ENCODE measurements around the gene TTLL4. TPM values are rescaled to one million over a fixed set of nuclear protein-coding genes. Genes with fewer than 3 reads are reported as not detected.
"Not testable (repeated sequence)": the region's sequence is repeated elsewhere in the genome, so short reads cannot be mapped to it uniquely, and the experiment has no call there.

TTLL4 gene
- polyA plus RNA-seq, 4 donors = 18.9 to 42.3 (median 34.7) TPM

GRCh38 chr2:218744615-218745014, 34.0 kb downstream of the TTLL4 start:
- no peak for DNase-seq (ENCODE audit: low read depth in 4 of 4, low spot score in 3 of 4)

DNA sequence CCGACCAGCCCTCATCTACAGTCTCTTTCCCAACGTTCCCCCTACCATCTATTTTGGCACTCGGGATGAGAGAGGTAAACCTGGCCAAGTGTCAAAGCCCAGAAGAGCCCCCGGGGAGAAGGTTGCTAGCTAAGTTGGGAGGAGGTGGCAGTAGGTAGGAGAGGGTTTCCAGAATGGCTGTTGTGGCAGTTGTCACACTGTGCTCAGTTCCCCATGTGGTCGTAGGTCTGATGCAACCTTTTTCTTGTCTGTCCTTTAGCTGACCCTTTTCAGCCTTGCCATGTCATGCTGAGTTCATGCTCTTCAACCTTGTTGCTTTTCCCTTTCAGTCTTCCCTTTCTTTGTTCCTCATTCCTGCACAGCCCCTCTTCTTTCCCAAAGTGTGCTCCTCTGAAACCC, 34.5 kb downstream of the TTLL4 start:
- no peak for DNase-seq (ENCODE audit: low read depth in 4 of 4, low spot score in 3 of 4)

DNA sequence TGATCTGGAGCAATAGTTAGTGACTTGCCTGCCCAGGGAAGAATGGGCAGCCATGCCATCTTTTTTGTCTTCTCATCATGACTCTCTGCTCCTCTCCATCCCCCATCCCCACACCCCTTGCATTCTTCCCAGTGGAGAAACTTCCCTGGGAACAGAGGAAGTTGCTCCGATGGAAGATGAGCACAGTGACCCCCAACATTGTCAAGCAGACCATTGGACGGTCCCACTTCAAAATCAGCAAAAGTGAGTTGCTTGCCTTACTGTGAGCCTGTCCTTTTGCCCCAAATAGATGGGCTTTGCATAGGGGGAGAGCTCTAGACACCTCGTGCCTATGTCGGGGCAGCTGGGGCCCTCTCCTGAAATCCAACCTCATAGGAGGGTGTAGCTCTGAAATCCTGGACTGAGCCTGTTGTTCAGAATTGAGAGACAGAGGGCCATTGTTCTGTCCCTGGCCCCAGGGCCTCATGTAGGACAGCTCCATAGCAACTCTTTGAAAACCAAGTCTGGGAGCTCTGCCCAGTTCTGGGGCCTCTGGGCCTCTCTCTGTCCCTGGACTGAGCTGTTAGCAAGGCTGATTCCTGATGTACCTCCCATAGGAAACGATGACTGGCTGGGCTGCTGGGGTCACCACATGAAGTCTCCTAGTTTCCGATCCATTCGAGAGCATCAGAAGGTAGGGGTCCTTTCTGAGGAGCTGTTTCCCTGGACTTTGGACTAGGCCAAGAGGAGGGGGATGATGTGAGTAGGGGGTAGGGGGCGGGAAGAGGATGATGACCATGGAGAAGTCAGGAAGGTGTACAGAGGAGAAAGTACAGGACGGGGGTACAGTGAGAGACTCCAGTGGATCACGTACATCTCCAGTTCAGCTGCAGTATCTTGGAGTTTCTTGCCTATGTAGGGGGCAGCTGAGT, 35.2 kb downstream of the TTLL4 start:
- DNase-seq (ENCODE audit: low read depth in 4 of 4, low spot score in 3 of 4) = no peak

GRCh38 chr2:218746470-218746795, 35.8 kb downstream of the TTLL4 start:
- no peak for DNase-seq (ENCODE audit: low read depth in 4 of 4, low spot score in 3 of 4)

- DNase-seq (ENCODE audit: low read depth in 4 of 4, low spot score in 3 of 4) = no peak
Measured at GRCh38 chr2:218746960-218747359, 36.3 kb downstream of the TTLL4 start.

- no peak for DNase-seq (ENCODE audit: low read depth in 4 of 4, low spot score in 3 of 4)
Measured at GRCh38 chr2:218748741-218749441, 38.3 kb downstream of the TTLL4 start.

- DNase-seq (ENCODE audit: low read depth in 4 of 4, low spot score in 3 of 4) = no peak
Measured at GRCh38 chr2:218754201-218754600, 43.6 kb downstream of the TTLL4 start.

DNA sequence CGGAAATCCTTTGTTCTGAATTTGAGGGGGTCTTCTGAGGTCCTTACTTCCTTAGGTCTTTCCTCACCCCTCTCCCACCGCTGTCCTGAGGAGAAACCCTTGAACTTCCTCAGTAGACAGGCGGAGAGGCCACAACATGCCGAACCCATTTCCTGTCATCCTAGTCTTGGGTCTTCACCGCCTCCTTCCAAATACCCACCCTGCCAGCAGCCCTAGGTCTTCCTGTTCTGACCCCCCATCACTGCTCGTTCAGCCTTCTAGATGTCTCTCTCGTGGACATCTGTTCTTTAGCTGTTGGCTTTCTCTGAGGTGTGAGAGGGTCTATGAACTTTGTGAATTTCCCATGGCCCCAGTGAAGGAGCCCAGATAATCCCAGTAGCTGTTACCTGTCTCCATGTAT, 44.1 kb downstream of the TTLL4 start:
- no peak for DNase-seq (ENCODE audit: low read depth in 4 of 4, low spot score in 3 of 4)

- DNase-seq (ENCODE audit: low read depth in 4 of 4, low spot score in 3 of 4) = no peak
Measured at GRCh38 chr2:218755198-218755566, 44.5 kb downstream of the TTLL4 start.

DNA sequence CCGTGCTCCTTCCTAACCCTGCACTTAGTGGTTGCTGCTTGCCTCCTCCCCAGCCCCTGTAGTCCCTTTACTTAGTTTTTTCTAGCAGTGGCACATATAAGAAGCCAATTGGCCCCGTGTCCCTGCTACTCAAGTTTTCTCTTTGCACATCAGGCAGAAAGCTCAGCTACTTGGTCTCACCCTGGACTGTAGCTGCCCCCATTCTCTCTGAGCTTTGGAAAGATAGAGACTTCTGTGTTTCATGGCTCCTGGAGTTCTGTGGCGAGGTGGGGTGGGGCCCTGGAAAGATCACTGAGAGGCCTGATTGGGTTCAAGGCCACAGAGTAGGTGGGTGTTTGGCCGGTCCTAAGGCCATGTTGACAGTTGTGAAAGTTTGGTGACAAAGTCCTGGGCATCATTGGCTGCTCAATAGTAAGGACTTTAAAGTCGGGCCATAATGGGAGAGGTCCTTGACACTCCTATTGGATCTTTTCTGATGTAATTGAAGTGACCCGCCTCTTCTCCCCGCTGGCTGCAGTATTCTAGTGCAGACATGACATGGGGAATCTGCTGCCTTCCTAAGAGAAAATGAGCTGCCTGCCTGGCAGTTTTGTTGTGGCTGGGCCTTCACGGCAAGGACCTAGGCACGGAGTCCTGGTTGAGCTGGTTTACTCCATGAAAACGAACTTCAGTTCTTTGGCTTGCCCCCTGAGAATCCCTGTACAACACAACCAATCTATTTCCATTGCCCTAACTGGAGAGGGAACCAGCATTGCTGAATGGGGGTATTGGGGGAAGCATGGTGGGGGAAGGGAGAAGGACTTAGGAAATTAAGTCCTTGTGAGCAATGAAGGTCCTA, 45.2 kb downstream of the TTLL4 start:
- no peak for DNase-seq (ENCODE audit: low read depth in 4 of 4, low spot score in 3 of 4)

GRCh38 chr2:218756599-218757377, 46.2 kb downstream of the TTLL4 start:
- DNase-seq (ENCODE audit: low read depth in 4 of 4, low spot score in 3 of 4) = no peak

DNA sequence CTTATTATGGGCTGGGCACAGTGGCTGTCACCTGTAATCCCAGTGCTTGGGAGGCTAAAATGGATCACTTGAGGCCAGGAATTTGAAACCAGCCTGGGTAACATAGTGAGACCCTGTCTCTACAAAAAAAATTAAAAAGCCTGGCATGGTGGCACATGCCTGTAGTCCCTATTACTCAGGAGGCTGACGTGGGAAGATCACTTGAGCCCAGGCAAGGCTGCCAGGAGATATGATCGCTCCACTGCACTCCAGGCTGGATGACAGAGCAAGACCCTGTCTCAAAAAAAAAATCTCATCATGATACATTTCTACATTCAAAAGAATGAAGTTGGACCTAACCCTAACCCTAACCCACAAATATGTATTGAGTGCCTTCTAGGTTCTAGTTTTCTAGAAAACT, 51.2 kb downstream of the TTLL4 start:
- DNase-seq (ENCODE audit: low read depth in 4 of 4, low spot score in 3 of 4) = no peak

- DNase-seq (ENCODE audit: low read depth in 4 of 4, low spot score in 3 of 4) = not testable (repeated sequence)
Measured at GRCh38 chr2:218772759-218773158, 62.1 kb downstream of the TTLL4 start.

DNA sequence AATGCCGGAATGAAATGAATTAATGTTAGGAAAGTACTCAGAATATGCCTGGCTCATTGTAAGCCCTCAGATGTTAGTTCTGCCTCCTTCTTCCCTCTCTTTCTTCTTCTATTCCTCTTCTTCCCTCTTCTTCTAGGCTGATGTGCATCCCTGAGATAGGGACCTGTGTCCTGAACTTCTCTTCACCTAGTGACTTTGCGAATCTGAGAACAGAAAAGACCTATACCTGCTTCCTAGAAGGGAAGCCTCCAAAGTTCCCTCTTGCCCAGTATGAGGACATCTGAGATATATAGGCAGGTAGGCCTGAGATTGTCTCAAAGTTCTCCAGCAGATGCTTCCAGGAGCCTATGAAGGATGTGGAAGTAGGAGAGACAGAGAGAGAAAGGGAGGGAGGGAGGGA, 63.2 kb downstream of the TTLL4 start:
- no peak for DNase-seq (ENCODE audit: low read depth in 4 of 4, low spot score in 3 of 4)

- no peak for DNase-seq (ENCODE audit: low read depth in 4 of 4, low spot score in 3 of 4)
Measured at GRCh38 chr2:218776488-218776887, 65.9 kb downstream of the TTLL4 start.

DNA sequence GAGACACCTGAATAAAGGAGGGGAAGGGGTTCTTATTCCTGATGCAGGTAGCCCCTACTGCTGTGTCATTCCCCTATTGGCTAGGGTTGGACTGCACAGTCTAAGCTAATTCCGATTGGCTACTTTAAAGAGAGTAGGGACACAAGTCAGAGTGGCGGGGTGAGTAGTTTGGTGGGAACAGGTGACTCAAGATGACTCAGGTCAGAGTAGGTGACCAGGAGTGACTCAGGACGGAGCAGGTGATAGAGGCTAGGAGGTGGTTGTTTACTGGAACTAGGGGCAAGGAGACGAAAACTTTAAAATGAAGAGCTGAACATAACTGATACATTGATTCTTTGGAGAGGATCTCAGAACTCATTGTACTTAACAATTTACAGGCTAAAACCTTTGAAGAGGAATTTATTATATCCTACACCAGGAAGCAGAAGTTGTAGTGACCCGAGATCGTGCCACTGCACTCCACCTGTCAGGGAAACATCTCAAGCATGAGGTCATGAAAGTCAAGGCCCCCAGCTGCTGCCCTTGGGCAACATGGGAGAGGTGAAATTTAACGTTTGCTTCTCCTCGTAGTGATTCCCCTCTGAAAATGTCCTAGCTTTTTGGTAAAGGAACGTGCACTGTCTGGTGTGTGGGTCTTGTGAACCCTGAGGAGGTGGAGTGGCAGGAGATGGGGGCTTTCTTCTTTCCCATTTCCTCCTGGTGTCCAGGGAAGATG, 66.8 kb downstream of the TTLL4 start:
- no peak for DNase-seq (ENCODE audit: low read depth in 4 of 4, low spot score in 3 of 4)

- no peak for DNase-seq (ENCODE audit: low read depth in 4 of 4, low spot score in 3 of 4)
Measured at GRCh38 chr2:218780046-218780445, 69.4 kb downstream of the TTLL4 start.

DNA sequence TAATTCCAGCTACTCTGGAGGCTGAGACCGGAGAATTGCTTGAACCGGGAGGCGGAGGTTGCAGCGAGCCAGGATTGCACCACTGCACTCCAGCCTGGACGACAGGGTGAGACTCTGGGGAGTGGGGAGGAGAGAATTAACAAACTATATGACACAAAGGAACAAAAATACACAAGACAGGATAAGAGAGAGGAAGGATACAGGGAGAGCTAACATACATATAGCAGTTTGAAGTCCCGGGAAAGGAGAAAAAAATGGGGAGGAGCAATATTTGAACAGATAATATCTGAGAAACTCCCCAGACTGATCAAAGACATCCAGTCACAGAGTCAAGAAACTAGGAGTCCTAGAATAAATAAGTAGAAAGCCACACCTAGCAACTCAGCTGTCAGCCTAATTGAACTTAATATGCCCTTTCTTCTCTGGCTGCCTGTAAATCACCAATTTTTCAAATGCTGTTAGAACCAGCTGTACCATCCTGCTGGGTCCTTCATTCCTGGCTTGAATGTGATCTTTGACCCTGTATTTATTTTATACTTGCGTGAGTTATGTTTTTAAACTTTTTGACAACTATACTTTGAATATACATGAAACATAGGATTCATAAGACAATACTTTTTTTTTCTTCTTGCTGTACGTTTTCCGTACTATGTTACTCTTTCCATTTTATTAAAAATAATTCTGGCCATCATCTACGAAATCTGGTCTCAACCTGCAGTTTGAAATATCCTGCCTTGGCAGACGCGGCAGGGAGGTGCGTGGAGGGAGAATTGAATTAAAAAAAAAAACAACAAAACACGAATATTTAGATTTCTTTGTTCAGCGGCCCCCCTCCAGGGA, 70.4 kb downstream of the TTLL4 start:
- DNase-seq (ENCODE audit: low read depth in 4 of 4, low spot score in 3 of 4) = no peak
